Measurements from ENCODE around the gene LRRC4C.
A peak's percentile ranks its signal among the peaks of the same experiment; 100 is the strongest.
"Not testable (repeated sequence)": the region's sequence is repeated elsewhere in the genome, so short reads cannot be mapped to it uniquely, and the experiment has no call there.

The LRRC4C gene

GRCh38 chr11:40203606-40204005 lies 1255.8 kb downstream of the LRRC4C start:
- no peak for DNase-seq

GRCh38 chr11:40202589-40203270 lies 1256.7 kb downstream of the LRRC4C start:
- DNase-seq, result peak; percentile 38

GRCh38 chr11:40192590-40192989 lies 1266.9 kb downstream of the LRRC4C start:
- not testable (repeated sequence) for DNase-seq

- DNase-seq, result no peak
Measured at GRCh38 chr11:40190294-40190693, 1269.2 kb downstream of the LRRC4C start.

- peak; percentile 75 for DNase-seq
Measured at GRCh38 chr11:40188848-40189247, 1270.6 kb downstream of the LRRC4C start.

- DNase-seq, result no peak
Measured at GRCh38 chr11:40187295-40187694, 1272.2 kb downstream of the LRRC4C start.

- DNase-seq, result peak; percentile 91
Measured at GRCh38 chr11:40186437-40187263, 1272.8 kb downstream of the LRRC4C start.

- DNase-seq, result no peak
Measured at GRCh38 chr11:40185793-40186192, 1273.7 kb downstream of the LRRC4C start.

GRCh38 chr11:40183073-40184064 lies 1276.1 kb downstream of the LRRC4C start:
- DNase-seq, result no peak

- no peak for DNase-seq
Measured at GRCh38 chr11:40179541-40179940, 1279.9 kb downstream of the LRRC4C start.

- DNase-seq, result no peak
Measured at GRCh38 chr11:40178470-40178869, 1281.0 kb downstream of the LRRC4C start.

- DNase-seq, result no peak
Measured at GRCh38 chr11:40175980-40176379, 1283.5 kb downstream of the LRRC4C start.

- no peak for DNase-seq
Measured at GRCh38 chr11:40170078-40170477, 1289.4 kb downstream of the LRRC4C start.

GRCh38 chr11:40168414-40168813 lies 1291.0 kb downstream of the LRRC4C start:
- DNase-seq, result no peak

GRCh38 chr11:40167805-40168204 lies 1291.6 kb downstream of the LRRC4C start:
- DNase-seq, result not testable (repeated sequence)

GRCh38 chr11:40166892-40167291 lies 1292.6 kb downstream of the LRRC4C start:
- DNase-seq, result no peak

GRCh38 chr11:40162901-40163883 lies 1296.3 kb downstream of the LRRC4C start:
- no peak for DNase-seq

- DNase-seq, result no peak
Measured at GRCh38 chr11:40161854-40162410, 1297.5 kb downstream of the LRRC4C start.

GRCh38 chr11:40160418-40160817 lies 1299.0 kb downstream of the LRRC4C start:
- DNase-seq, result no peak

- DNase-seq, result no peak
Measured at GRCh38 chr11:40149721-40150120, 1309.7 kb downstream of the LRRC4C start.

- no peak for DNase-seq
Measured at GRCh38 chr11:40140560-40140959, 1318.9 kb downstream of the LRRC4C start.
